Measurements from ENCODE around the gene CENPL. TPM values are rescaled to one million over a fixed set of nuclear protein-coding genes. Genes with fewer than 3 reads are reported as not detected.
A peak's percentile ranks its signal among the peaks of the same experiment; 100 is the strongest.

The CENPL gene
- total and polyA plus RNA-seq, 9 of the 15 experiments (the other 6 are each of a cell fraction or from before 2014, with no cell fraction given), result 33.0 to 52.7 (median 39.7) TPM

DNA sequence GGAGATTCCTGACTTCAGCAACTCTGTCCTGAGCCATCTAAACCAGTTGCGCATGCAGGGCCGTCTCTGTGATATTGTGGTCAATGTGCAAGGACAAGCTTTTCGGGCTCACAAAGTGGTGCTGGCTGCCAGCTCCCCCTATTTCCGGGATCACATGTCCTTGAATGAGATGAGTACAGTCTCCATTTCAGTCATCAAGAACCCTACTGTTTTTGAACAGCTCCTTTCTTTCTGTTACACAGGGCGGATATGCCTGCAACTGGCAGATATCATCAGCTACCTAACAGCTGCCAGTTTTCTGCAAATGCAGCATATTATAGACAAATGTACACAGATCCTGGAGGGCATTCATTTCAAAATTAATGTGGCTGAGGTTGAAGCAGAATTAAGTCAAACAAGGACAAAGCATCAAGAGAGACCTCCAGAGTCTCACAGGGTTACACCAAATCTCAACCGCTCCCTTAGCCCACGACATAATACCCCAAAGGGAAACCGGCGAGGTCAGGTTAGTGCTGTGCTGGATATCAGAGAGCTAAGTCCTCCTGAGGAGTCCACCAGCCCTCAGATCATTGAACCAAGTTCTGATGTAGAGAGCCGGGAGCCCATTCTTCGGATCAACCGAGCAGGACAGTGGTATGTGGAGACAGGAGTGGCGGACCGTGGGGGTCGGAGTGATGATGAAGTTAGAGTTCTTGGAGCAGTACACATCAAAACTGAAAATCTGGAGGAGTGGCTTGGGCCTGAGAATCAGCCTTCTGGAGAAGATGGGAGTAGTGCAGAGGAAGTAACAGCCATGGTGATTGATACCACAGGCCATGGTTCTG lies 45.8 kb upstream of the CENPL start (continued):
- TF ChIP-seq, protein P1, sequence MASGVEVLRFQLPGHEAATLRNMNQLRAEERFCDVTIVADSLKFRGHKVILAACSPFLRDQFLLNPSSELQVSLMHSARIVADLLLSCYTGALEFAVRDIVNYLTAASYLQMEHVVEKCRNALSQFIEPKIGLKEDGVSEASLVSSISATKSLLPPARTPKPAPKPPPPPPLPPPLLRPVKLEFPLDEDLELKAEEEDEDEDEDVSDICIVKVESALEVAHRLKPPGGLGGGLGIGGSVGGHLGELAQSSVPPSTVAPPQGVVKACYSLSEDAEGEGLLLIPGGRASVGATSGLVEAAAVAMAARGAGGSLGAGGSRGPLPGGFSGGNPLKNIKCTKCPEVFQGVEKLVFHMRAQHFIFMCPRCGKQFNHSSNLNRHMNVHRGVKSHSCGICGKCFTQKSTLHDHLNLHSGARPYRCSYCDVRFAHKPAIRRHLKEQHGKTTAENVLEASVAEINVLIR (CRISPR knock-in tag; IDR thresholded peaks at IDR 0.05), result no peak
- no peak for TF ChIP-seq GABPB2 (CRISPR knock-in tag; conservative IDR thresholded peaks at IDR 0.05)
- TF ChIP-seq, protein P2, sequence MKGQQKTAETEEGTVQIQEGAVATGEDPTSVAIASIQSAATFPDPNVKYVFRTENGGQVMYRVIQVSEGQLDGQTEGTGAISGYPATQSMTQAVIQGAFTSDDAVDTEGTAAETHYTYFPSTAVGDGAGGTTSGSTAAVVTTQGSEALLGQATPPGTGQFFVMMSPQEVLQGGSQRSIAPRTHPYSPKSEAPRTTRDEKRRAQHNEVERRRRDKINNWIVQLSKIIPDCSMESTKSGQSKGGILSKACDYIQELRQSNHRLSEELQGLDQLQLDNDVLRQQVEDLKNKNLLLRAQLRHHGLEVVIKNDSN (CRISPR knock-in tag; IDR thresholded peaks at IDR 0.05), result no peak
- no peak for TF ChIP-seq CEBPB (tag; IDR thresholded peaks at IDR 0.05)
- TF ChIP-seq MCM2 (IDR thresholded peaks at IDR 0.05; ENCODE audit: low read depth), result no peak
- TF ChIP-seq RBM39 (optimal IDR thresholded peaks at IDR 0.05; ENCODE audit: low read depth, low read length), result no peak
- TF ChIP-seq NCOR1 (IDR thresholded peaks at IDR 0.05), result no peak
- TF ChIP-seq ZNF561 (CRISPR knock-in tag; conservative IDR thresholded peaks at IDR 0.05), result no peak
- no peak for TF ChIP-seq PHTF2 (CRISPR knock-in tag; IDR thresholded peaks at IDR 0.05)
- TF ChIP-seq NR1H2 (CRISPR knock-in tag; IDR thresholded peaks at IDR 0.05), result no peak
- peak; percentile 64; the same call in 1 of the 2 replicates for TF ChIP-seq THRAP3 (IDR thresholded peaks at IDR 0.05; ENCODE audit: borderline replicate concordance)
- no peak for TF ChIP-seq XRCC4 (IDR thresholded peaks at IDR 0.05; ENCODE audit: extremely low read depth, insufficient read depth, insufficient read length)
- TF ChIP-seq NFATC3 (IDR thresholded peaks at IDR 0.05), result no peak
- TF ChIP-seq, protein P3, sequence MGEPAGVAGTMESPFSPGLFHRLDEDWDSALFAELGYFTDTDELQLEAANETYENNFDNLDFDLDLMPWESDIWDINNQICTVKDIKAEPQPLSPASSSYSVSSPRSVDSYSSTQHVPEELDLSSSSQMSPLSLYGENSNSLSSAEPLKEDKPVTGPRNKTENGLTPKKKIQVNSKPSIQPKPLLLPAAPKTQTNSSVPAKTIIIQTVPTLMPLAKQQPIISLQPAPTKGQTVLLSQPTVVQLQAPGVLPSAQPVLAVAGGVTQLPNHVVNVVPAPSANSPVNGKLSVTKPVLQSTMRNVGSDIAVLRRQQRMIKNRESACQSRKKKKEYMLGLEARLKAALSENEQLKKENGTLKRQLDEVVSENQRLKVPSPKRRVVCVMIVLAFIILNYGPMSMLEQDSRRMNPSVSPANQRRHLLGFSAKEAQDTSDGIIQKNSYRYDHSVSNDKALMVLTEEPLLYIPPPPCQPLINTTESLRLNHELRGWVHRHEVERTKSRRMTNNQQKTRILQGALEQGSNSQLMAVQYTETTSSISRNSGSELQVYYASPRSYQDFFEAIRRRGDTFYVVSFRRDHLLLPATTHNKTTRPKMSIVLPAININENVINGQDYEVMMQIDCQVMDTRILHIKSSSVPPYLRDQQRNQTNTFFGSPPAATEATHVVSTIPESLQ (CRISPR knock-in tag; IDR thresholded peaks at IDR 0.05), result 0 out of 2 replicates have a peak, but pooled peaks have one; percentile 65
- TF ChIP-seq TBL1XR1 (IDR thresholded peaks at IDR 0.05; ENCODE audit: low read length in 2 of 2), result no peak
- TF ChIP-seq, protein P4, sequence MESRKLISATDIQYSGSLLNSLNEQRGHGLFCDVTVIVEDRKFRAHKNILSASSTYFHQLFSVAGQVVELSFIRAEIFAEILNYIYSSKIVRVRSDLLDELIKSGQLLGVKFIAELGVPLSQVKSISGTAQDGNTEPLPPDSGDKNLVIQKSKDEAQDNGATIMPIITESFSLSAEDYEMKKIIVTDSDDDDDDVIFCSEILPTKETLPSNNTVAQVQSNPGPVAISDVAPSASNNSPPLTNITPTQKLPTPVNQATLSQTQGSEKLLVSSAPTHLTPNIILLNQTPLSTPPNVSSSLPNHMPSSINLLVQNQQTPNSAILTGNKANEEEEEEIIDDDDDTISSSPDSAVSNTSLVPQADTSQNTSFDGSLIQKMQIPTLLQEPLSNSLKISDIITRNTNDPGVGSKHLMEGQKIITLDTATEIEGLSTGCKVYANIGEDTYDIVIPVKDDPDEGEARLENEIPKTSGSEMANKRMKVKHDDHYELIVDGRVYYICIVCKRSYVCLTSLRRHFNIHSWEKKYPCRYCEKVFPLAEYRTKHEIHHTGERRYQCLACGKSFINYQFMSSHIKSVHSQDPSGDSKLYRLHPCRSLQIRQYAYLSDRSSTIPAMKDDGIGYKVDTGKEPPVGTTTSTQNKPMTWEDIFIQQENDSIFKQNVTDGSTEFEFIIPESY (CRISPR knock-in tag; IDR thresholded peaks at IDR 0.05), result no peak
- TF ChIP-seq PRPF4 (IDR thresholded peaks at IDR 0.05; ENCODE audit: insufficient read depth, low read depth, low read length, poor library complexity, severe bottlenecking), result no peak
- TF ChIP-seq SP2 (IDR thresholded peaks at IDR 0.05; ENCODE audit: extremely low read depth, low read depth, low read length, poor library complexity, severe bottlenecking), result no peak
- TF ChIP-seq HOXB6 (CRISPR knock-in tag; IDR thresholded peaks at IDR 0.05; ENCODE audit: borderline replicate concordance), result no peak
- TF ChIP-seq ARID1B (IDR thresholded peaks at IDR 0.05), result peak; percentile 36; the same call in 1 of the 2 replicates
- TF ChIP-seq FOXA1 (IDR thresholded peaks at IDR 0.05; ENCODE audit: borderline replicate concordance), result no peak
- TF ChIP-seq NEUROD1 (IDR thresholded peaks at IDR 0.05; ENCODE audit: borderline replicate concordance, low read depth, low read length, partially characterized antibody), result no peak
- no peak for TF ChIP-seq ZNF583 (CRISPR knock-in tag; IDR thresholded peaks at IDR 0.05)
